LHCN-M2 (cell line): ENCODE measurements around the gene PARVA. TPM values are rescaled to one million over a fixed set of nuclear protein-coding genes. Genes with fewer than 3 reads are reported as not detected.

Source experiments
- DNase-seq: peaks from one replicate; pipeline ENCODE4 v3.0.0-alpha.2; 2012; ENCODE audit warnings: low read depth
- total RNA-seq: library from RNA; depleted of rRNA; stranded (reverse); fragments of >200 nt; gene quantifications from 2 replicates; pipeline ENCODE4 v1.2.3, GENCODE V29; 2014

Gene PARVA
- total RNA-seq, 1 experiment from 2014 or later, result 55.7 TPM

DNA sequence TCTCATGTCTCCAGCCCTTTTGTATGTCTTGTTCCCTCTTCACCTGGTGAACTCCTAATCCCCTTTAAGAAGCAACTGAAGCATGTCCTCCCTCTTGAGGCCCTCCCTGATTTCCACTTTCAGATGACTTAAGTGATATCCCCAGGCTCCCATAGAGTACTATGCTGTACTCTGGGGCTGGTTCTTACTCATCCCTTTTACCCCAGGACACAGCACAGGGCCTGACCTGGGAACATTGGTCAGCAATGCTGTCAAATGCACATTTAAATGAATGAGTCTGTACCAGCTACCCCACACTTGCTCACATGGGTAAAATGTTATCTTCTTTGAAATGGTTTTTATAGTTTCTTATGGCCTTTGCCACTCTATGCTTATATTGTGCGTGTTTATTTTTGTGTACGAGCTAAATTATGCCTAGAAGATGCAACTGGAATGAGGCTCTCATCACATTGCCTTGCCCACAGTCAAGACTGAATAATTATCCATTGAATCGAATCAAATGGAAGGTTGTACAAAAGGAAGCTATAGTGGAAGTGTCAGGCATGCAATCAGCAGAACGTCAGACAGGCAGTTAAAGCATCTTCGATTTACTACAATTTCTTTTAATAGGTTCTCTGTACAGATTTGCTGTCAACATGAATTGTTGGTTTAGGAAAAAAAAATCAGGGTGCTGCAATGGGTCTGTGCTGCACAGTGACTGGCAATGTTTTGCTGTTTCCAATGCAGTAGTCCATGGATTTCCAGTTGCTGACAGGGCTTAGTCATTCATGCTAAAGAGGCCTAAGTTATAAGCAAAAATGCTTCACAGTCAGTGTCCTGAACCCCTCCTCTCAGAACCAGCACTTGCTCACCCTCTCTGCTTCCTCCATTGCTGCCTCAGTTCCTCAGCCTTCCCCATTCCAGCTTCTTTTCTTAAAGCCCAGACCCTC lies 79.5 kb downstream of the PARVA start:
- no peak for DNase-seq

DNA sequence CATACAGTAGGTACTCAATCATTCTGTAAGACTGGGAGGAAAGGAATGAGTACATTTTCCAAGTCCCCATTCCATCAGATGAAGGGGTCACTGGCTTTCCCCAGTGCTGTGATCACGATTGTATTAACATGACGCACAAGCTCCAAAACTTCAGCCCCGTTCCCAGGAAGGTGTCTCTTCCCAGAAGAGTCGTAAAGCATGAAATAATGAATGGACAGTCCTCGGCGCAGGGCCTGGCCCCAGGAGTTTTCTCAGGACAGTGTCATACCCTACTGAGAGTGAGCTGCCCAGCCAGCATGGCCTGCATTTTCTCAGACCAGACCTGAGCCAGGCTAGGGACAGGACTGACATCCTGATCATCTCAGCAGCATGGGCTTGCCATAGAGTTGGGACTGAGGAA lies 80.7 kb downstream of the PARVA start:
- DNase-seq, result no peak

DNA sequence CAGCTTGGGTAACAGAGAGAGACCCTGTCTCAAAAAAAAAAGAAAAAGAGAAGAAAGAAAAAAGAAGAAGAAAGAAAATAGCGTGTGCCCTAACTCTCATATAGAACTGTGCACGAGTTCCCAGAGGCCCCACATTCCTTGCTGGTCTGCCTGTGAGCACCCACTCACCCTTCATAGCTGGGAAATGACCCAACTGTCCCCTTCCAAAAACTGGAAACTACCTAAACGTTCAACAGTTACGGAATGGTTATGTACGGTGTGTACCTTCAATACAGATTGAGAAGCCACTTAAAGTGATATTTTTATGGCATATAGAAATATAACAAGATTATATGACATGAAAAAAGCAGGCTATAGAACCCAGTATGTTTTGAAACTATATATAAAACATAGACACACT lies 82.0 kb downstream of the PARVA start:
- DNase-seq, result no peak

DNA sequence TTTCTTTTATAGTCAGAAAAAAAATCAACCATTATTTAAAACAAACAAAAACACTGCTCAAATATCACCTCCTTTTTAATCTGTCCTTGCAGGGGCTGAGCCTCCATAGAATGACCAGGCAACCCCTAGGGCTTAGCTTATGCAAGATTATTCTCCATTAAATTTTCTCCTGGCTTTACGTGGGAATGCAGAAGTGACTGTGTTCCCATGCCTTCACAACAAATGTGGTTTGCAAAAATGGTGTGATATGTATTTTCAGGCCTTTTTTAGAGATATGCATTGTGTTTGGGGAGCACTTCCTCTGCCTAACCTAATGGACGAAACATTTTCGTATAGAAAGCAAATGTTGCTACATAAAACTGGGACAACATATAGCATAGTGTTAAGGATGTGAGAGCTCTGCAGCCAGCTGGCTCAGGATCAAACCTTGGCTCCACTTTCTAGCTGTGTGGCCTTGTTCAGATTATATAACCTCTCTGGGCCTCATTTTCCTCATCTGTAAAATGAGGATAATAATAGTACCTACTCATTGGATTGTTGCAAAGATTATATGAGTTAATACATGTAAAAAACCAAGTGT lies 82.6 kb downstream of the PARVA start:
- DNase-seq, result no peak

DNA sequence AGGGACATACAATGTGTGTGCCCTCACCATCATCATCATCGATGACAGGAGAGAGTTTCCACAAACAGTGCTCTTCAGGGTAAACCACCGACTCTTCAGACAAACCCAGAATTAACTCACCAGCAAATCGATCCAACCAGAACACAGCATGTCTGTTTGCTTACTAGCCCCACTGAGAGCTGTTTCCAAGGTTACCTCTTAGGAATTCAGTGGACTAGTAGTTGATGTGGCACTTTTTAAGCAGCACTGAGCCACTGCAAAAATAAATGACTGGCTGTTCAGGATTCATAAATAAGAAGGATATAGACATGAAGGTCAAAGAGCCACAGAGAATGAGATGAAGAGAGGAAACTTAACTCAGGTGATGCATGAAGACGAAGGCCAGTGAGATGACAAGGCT lies 83.1 kb downstream of the PARVA start:
- DNase-seq, result no peak

DNA sequence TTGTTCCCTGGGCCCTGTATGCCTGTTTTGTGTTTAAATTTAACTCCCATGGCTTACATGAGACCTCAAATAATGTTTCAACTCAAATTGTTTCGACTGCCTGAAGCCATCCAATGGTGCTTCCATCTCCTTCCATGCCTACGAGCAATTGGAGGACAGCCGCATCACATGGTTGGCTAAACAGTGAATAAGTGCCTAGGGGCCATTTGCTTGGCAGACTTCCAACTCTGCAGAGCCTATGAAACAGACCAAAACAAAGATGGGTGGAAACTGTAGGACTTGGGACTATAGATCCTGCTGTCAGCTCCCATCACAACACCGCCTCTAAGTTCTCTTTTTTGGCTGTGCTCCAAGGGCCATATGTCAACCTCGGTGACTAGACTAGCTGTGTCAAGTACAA lies 84.1 kb downstream of the PARVA start:
- DNase-seq, result no peak

DNA sequence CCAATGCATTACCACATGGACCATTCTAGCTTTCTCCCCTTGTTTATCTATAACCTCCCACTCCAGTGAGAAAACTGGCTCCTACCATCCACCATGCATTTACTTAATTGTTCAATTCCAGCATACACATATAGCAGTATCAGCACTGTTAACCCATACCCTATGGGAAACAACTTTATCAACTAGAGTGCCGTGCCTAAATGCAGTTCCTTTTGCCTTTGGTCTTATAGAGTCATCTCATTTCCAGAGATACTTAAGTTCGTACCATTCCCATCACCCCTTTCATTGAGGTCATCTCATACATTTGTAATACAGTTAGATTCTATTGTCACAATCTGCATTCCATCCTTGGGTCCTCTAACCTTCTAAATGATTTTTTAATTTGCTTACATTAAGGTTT lies 86.9 kb downstream of the PARVA start:
- no peak for DNase-seq

DNA sequence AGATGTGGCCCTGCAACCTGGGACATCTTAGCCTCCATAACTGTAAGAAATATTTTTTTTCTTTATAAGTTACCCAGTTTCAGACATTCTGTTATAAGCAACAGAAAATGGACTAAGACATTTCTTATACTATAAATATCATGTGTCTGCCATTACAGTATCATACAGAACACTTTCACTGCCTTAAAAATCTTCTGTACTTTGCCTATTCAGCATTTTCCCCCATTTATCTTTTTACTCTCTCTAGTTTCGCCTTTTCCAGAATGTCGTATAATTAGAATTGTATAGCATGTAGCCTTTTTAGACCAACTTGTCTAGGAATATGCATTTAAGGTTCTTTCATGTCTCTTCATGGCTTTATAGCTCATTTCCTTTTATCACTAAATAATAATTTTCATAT lies 88.0 kb downstream of the PARVA start:
- no peak for DNase-seq

DNA sequence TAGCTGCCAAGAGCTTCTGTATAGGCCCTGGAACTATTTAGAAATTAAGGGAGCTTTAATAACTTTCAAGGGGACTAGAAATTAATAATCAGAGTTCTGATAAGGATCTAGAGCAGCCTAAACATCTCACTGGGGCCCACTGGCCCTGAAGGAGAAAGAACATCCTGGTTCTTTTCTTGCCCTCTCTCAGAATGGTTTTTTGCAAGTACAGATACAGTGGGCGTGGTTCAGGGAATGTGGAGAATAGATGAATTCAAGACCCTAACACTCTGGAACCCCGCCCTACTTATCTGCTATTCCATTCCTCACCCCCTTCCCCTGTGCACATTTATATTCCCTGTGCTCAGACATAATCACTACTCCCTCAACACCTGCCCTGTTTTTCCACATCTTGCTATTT lies 90.2 kb downstream of the PARVA start:
- DNase-seq, result no peak

DNA sequence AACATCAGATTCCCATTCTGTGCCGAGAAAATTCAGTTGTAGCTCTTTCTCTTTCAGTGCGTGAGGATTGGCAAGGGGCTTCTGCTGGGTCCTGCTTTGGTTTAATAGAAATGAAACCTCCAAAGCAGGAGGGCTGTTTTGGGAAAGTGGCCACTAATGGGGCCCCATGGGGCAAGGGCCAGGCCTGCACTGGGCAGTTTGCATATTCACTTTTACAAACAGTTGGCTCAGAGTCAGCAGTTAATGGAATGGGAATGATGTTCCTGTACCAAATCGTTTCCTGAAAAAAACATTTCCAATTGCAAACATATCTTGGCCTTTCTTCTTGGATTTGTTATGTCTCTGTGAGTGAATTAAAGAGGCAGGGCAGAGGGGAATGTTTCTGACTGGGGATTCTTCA lies 92.1 kb downstream of the PARVA start:
- no peak for DNase-seq

DNA sequence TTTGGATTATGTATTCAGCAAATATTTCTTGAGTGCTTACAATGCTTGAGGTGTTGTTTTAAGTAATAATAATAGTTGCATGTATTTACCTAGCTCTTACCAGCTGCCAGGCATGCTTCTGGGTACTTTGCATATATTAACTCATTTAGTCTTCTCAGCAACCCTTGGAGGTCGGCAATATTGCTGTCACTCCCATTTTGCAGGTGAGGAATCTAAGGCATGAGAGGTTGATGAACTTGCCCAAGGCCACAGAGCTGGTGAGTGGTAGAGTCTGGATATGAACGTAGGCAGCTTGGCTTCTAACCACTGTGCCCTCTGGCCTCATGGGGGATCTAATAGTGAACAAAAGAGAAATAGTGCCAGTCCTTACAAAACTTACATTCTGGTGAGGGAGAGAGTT lies 92.9 kb downstream of the PARVA start:
- no peak for DNase-seq

DNA sequence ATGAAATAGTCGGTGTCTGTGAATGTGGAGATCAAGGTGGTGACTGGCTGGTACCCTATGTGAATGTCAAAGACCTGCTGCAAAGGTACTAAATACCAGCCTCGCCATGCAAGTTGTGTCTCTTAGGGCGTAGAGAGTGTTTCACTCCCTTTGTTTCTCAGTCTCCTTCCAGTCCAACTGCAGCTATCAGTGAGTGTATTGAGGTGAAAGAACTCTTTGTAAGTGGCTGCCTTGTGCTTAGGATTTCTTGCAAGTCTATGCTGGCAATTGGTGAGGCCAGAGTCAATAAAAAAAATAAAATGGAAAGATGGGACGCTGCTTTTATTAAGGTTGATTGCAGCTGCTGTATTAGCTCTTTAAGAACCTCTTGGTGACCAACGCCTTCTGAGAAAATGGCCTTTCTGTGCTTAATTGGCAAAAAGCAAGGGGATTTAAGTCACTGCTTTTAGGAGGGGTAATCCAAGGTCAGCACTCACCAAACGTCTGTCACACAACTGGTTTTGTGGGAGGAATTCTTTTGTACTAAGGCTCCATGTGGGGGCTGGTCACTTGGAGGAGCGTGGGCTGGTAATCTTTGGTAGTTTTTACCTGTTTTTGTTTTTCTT lies 95.1 kb downstream of the PARVA start:
- DNase-seq, result no peak

DNA sequence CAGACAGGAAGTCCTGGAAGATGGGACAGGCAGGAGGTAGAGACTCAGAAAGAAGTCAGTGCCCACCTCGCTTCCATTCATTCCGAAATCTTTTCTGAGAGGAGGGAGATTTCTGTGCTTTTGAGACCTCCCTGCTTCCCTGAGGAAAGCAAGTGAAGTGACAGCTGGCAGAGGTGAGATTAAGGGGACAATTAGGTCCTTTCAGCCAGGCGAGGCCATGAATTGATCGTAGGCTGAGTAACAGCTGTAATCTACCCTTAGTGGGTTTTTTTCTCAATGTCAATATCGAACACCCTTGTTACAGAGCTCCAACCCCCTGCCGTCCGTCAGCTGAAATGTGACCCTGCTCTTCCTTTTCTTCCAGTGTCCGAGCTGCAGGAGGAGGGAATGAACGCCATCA lies 96.0 kb downstream of the PARVA start:
- no peak for DNase-seq

DNA sequence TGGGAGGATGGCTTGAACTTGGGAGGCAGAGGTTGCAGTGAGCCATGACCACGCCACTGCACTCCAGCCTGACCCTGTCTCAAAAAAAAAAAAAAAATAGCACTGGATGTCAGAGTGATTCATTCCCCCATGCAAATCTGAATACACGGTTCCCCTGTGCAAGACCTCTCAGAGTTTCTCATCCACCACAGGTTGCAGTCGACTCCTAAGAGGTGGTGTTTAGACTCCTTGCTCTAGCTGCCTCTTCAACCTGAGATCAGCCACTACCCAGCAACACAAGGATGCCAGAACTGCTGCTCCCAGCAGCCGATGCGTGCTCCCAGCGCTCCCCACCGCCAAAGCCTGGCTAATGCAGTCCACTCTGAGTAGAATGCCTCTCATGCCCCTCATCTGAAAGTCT lies 97.5 kb downstream of the PARVA start:
- no peak for DNase-seq

DNA sequence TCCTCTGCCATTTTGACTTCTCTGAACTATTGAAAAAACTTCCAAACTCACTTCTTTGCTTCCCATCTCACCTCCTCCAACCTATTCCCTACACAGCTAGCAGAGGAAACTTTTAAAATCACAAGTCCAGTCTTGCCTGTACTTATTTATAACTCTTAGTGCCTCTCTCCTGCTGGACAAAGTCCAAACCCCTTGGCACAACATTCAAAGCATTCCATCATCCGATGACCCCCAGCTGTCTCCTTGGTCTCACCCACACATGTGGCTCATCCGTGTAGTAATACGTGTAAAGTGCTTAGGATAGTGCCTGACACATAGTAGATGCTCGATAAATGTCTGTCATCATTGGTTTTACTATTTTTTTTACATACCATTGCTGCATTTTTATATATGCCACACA lies 101.4 kb downstream of the PARVA start:
- DNase-seq, result peak; percentile 95

DNA sequence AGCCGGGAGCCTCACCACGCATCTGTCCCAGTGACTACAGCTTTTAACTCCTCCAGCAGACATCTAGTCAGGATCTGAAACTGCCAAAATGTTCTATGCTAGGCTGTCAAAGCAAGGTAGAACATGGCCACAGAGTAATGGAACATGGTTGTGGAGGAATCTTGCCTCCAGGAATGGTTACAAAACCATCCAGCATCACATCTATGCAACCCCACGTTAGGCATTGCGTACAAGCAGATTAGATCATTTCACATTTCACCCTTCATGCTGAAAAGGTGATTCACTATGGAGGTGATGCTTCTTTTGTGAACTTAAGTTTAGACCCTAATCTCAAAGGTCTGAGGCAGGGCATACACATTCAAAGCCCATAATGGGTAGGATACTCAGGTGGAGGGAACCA lies 103.0 kb downstream of the PARVA start:
- DNase-seq, result no peak

DNA sequence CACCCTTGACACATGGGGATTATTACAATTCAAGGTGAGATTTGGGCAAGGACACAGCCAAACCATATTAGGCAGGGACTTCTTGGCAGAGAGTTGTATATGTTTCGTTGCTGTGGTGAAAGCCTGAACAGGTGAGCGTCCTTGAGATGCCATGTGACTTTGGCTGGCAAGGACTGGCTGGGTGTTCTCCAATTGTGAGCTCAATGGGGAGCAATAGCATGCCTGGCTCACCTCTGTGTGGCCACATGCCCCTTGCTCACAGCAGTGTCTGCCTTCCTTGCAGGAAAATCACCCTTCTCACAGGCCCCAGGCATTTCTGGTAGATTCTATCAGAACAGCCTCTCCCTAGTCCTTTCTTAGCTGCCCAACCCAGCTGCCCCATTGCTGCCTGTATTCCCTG lies 105.5 kb downstream of the PARVA start:
- DNase-seq, result no peak

DNA sequence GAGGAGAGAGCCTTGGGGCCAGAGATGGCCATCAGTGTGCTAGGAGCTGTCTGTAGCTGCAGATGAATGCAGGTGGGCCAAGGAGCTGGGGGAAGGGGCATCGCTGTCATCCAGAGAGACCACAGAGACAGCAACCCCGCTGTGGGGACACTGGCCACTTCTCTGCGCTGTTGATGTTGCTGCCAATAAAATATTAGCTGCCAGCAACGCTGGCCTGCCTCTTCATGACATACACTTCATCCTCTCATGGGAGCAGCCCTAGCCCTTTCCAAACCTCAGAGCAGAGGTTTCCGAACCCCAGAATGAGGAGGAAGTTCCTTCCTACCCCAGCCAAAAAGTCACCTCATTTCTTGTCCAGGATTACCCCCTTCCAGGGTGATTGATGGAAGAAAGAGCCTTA lies 106.2 kb downstream of the PARVA start:
- no peak for DNase-seq

DNA sequence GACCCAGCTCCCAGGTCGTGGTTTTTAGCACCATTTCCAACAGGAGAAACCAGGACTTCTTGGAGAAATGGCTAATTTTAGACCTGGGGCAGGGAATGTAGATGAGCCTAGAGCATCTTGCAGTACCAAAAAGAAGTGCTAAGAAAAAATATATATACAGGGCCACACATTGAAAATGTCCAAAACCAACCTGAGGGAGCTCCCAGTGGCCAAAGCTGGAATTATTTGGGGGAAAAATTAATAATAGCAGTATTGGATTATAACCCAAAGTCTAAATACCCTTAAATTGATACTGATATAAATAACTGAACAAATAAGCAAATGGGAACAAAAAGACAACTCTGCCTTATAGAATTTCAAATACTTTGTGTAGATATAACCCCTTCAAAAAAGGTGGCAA lies 108.0 kb downstream of the PARVA start:
- no peak for DNase-seq

DNA sequence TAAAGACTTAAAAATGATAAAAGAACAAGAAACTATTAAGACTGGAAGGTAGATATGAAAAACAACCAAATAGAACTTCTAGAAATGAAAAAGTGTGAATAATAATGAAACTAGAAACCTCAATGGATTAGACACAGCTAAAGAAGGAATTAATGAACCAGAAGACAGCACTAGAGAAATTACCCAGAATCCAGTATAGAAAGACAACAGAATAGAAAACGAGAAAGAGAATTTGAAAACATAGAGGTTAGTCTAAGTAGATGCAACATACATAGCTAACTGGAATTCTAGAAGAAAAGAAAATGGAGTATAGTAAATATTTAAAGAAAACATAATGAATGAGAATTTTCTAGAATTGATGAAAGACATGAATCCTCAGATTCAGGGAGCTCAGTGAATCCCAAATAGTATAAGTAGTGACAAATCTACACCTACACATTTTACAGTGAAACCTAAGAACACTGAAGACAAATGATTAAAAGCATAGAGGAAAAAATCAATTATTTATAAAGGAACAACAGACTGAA lies 111.9 kb downstream of the PARVA start:
- DNase-seq, result no peak

DNA sequence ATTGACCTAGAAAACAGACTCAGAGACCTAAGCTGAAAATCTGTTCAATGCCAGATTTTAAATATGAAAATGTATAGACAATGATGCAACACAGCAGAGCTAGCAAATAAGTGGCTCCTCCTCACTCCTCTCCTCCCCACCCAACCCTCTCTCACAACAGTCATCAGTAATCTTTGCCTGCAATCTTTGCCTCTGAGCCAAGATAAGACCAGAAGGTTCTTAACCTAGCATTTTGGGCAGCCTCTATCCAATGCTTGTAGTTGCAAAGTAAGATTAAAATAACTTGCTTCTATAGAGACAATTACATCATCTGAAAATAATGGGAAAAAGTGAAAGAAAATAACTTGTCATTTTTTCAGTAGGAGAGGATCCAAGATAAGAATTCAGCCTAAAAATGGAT lies 117.3 kb downstream of the PARVA start:
- DNase-seq, result no peak

DNA sequence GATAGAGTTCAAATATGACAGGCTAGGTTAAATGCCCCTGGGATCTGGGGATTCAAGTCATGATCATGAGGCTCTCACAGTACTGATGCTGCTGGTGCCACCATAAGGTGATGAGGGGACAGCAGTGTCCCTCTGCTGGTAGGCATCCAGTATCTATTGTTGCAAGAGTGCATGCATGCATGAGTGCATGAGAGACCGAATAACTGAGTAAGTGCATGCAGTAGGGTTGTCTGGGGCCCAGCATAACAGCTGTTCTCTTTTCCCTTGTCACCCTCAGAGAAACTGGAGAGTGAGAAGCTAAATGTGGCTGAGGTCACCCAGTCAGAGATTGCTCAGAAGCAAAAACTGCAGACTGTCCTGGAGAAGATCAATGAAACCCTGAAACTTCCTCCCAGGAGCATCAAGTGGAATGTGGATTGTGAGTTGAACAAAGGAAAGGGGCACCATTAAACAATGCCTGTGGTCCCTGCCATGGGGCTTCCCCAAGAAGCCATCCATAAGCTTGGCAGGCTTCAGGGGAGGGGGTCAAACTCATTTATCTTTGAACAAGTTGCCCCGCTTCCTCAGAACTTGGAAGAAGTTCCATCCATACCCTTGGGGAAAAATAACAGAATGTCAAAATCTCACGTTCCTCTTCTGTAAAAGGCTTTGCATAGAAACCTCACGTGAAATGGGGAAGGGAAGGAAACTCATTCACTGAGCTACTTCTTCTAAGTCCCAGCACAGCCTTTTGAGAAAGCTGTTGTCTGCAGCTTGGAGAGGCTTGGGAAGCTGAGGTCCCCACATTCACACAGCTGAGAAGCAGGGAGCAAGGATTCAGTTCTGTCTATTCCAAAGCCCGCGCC lies 119.0 kb downstream of the PARVA start:
- DNase-seq, result peak; percentile 70
